OCI-LY7 (cell line): Measurements from ENCODE around the gene RPS6KA2. TPM values are rescaled to one million over a fixed set of nuclear protein-coding genes. Genes with fewer than 3 reads are reported as not detected.

Experiments used
- BruUV-seq: library from RNA; stranded (reverse); fragments of 400-500 nt; replicated peaks from 2 replicates; lab custom pipeline; 2021; lab: Mats Ljungman, UMichigan
- CTCF ChIA-PET: fragments of 300-600 bp; sonication (Branson Sonifier 250); formaldehyde crosslinking; loops from one replicate; lab custom pipeline; 2022; ENCODE audit warnings: antibody characterized with exemption; ENCODE audit not compliant: unreplicated experiment; lab: Charles Lee
- POLR2A ChIA-PET: fragments of 300-600 bp; sonication (Branson Sonifier 250); formaldehyde crosslinking; loops from one replicate; lab custom pipeline; 2022; ENCODE audit warnings: antibody characterized with exemption; lab: Charles Lee
- DNase-seq: peaks from one replicate; pipeline ENCODE4 v3.0.0-alpha.2; 2015; ENCODE audit warnings: low spot score
- H2AFZ ChIP-seq: fragments of 200-600 bp; sonication (generic), shearing (Covaris generic); 2 replicates; pipeline ENCODE4 v1.6.1; 2014; ENCODE audit warnings: mild to moderate bottlenecking, antibody characterized with exemption, low read length, moderate library complexity
- H3K27ac ChIP-seq: fragments of 200-600 bp; sonication (generic); 2 replicates; pipeline ENCODE4 v1.5.1; 2014; ENCODE audit warnings: mixed run types, low read depth, mild to moderate bottlenecking, moderate library complexity, low read length, inconsistent platforms; ENCODE audit not compliant: poor library complexity, severe bottlenecking
- H3K36me3 ChIP-seq: fragments of 200-600 bp; sonication (generic); 2 replicates; pipeline ENCODE4 v1.6.1; 2014; ENCODE audit warnings: mild to moderate bottlenecking, antibody characterized with exemption, low read length, moderate library complexity, mixed read lengths; ENCODE audit not compliant: insufficient read depth
- H3K4me1 ChIP-seq: fragments of 200-600 bp; sonication (generic); 2 replicates; pipeline ENCODE4 v1.5.1; 2014; ENCODE audit warnings: mild to moderate bottlenecking, low read length; ENCODE audit not compliant: insufficient read depth, poor library complexity, severe bottlenecking
- H3K4me2 ChIP-seq: fragments of 200-600 bp; sonication (generic); 2 replicates; pipeline ENCODE4 v1.6.1; 2014; ENCODE audit warnings: mild to moderate bottlenecking, low read length
- H3K4me3 ChIP-seq: fragments of 200-600 bp; sonication (generic); 2 replicates; pipeline ENCODE4 v1.5.1; 2014; ENCODE audit warnings: mild to moderate bottlenecking, low read depth, low read length; ENCODE audit not compliant: poor library complexity, severe bottlenecking
- H3K79me2 ChIP-seq: fragments of 200-600 bp; sonication (generic); 2 replicates; pipeline ENCODE4 v1.6.1; 2016; ENCODE audit warnings: low read depth, mild to moderate bottlenecking, low read length, moderate library complexity, mixed read lengths; ENCODE audit not compliant: insufficient read depth
- H3K9me2 ChIP-seq: fragments of 200-600 bp; sonication (generic); 2 replicates; pipeline ENCODE4 v1.6.1; 2016; ENCODE audit warnings: mild to moderate bottlenecking, low read length, mixed read lengths; ENCODE audit not compliant: insufficient read depth
- H3K9me3 ChIP-seq: fragments of 200-600 bp; sonication (generic); 2 replicates; pipeline ENCODE4 v1.6.1; 2014; ENCODE audit warnings: mild to moderate bottlenecking, mixed run types, low read length, mixed read lengths
- H4K20me1 ChIP-seq: fragments of 200-600 bp; sonication (generic); 2 replicates; pipeline ENCODE4 v1.6.1; 2014; ENCODE audit warnings: mild to moderate bottlenecking, antibody characterized with exemption, low read length, moderate library complexity, mixed read lengths; ENCODE audit not compliant: insufficient read depth
- EZH2phosphoT487 ChIP-seq: fragments of 200-600 bp; sonication (generic); IDR thresholded peaks from 2 replicates; pipeline ENCODE4 v1.6.1; 2018; ENCODE audit warnings: low read depth, borderline replicate concordance, mild to moderate bottlenecking, mixed run types, antibody characterized with exemption, low read length, moderate library complexity, mixed read lengths
- intact Hi-C: fragments of 100-400 bp; cut with micrococcal nuclease; formaldehyde crosslinking; loops from one replicate; pipeline ENCODE4 v1.10.0; 2022; ENCODE audit not compliant: unreplicated experiment
- total RNA-seq, 2 experiments: library from RNA; depleted of rRNA in 1 of 2; stranded (reverse); fragments of >200 nt in 1 of 2; shearing (Covaris generic) in 1 of 2; gene quantifications; 2 replicates each; pipeline ENCODE4 v1.2.3, GENCODE V29; 2014 to 2022
- TF ChIP-seq, protein P1 (sequence below): fragments of 200-600 bp; sonication (generic); conservative IDR thresholded peaks from 2 replicates; pipeline ENCODE4 v1.5.1; 2014; ENCODE audit warnings: mild to moderate bottlenecking, antibody characterized with exemption, low read length, moderate library complexity, mixed read lengths

Gene RPS6KA2
- total RNA-seq, 2 experiments from 2014 or later: 0.69 to 1.9 TPM

- H3K79me2 ChIP-seq: no peaks in the 10 kb centered on the region
- H3K4me1 ChIP-seq: no peaks in the 10 kb centered on the region
- no peaks in the 10 kb centered on the region for H3K9me3 ChIP-seq
- H4K20me1 ChIP-seq: no peaks in the 10 kb centered on the region
- no peaks in the 10 kb centered on the region for H3K9me2 ChIP-seq
- no peak overlapping the region for H3K4me3 ChIP-seq
- H3K27ac ChIP-seq: no peak overlapping the region
- intact Hi-C loops: no loop called here
- no TSS peak for BruUV-seq
- H3K36me3 ChIP-seq: no peaks in the 10 kb centered on the region
- no peak for DNase-seq
- TF ChIP-seq, protein P1, sequence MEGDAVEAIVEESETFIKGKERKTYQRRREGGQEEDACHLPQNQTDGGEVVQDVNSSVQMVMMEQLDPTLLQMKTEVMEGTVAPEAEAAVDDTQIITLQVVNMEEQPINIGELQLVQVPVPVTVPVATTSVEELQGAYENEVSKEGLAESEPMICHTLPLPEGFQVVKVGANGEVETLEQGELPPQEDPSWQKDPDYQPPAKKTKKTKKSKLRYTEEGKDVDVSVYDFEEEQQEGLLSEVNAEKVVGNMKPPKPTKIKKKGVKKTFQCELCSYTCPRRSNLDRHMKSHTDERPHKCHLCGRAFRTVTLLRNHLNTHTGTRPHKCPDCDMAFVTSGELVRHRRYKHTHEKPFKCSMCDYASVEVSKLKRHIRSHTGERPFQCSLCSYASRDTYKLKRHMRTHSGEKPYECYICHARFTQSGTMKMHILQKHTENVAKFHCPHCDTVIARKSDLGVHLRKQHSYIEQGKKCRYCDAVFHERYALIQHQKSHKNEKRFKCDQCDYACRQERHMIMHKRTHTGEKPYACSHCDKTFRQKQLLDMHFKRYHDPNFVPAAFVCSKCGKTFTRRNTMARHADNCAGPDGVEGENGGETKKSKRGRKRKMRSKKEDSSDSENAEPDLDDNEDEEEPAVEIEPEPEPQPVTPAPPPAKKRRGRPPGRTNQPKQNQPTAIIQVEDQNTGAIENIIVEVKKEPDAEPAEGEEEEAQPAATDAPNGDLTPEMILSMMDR: no peak
- TF ChIP-seq EZH2phosphoT487: no peak
- no peak overlapping the region for H2AFZ ChIP-seq
- ChIA-PET POLR2A (interaction anchor here (0.6 kb wide), 1 partner anchor 133 kb away, joined by 4 read pairs; no protein-coding TSS in a partner anchor), CTCF (no interaction called here)
- no peak overlapping the region for H3K4me2 ChIP-seq
These were observed 25.1 kb downstream of the RPS6KA2 start for GRCh38 chr6:166601956-166602355.

GRCh38 chr6:166600931-166601330 is 26.1 kb downstream of the RPS6KA2 start:
- Histone ChIP-seq H3K4me1 (no peaks in the 10 kb centered on the region), H4K20me1 (no peaks in the 10 kb centered on the region), H3K4me2 (no peak overlapping the region), H3K9me3 (no peaks in the 10 kb centered on the region), H3K36me3 (no peaks in the 10 kb centered on the region), H2AFZ (no peak overlapping the region), H3K79me2 (no peaks in the 10 kb centered on the region), H3K4me3 (no peak overlapping the region), H3K9me2 (no peaks in the 10 kb centered on the region), H3K27ac (no peak overlapping the region)
- POLR2A ChIA-PET: interaction anchor here (0.5 to 1.1 kb wide), 4 partner anchors 9 to 795 kb away, joined by 3 to 4 read pairs (median 4); no protein-coding TSS in a partner anchor
- TF ChIP-seq, protein P1: no peak
- TF ChIP-seq EZH2phosphoT487: no peak
- BruUV-seq: no TSS peak
- CTCF ChIA-PET: no interaction called here
- intact Hi-C loops: no loop called here
- no peak for DNase-seq

GRCh38 chr6:166599205-166599604 is 27.8 kb downstream of the RPS6KA2 start:
- ChIA-PET CTCF (no interaction called here), POLR2A (interaction anchor here (0.8 to 1.5 kb wide), 3 partner anchors 10 to 32 kb away, joined by 3 read pairs; no protein-coding TSS in a partner anchor)
- TF ChIP-seq EZH2phosphoT487: no peak
- TF ChIP-seq, protein P1: no peak

More at GRCh38 chr6:166599205-166599604, 27.8 kb downstream of the RPS6KA2 start:
- Histone ChIP-seq H3K4me1 (no peaks in the 10 kb centered on the region), H3K9me3 (no peaks in the 10 kb centered on the region), H2AFZ (no peak overlapping the region), H3K36me3 (no peaks in the 10 kb centered on the region), H3K4me3 (no peak overlapping the region), H3K79me2 (no peaks in the 10 kb centered on the region), H4K20me1 (no peaks in the 10 kb centered on the region), H3K27ac (no peak overlapping the region), H3K4me2 (no peak overlapping the region), H3K9me2 (no peaks in the 10 kb centered on the region)
- no TSS peak for BruUV-seq
- intact Hi-C loops: no loop called here
- DNase-seq: no peak
